PC-9 (cell line): ENCODE measurements around the gene LRP8. TPM values are rescaled to one million over a fixed set of nuclear protein-coding genes. Genes with fewer than 3 reads are reported as not detected.
A peak's percentile ranks its signal among the peaks of the same experiment; 100 is the strongest.

ENCODE experiments used
- BruUV-seq: library from RNA; stranded (reverse); fragments of 400-500 nt; replicated peaks from 2 replicates; lab custom pipeline; 2021; lab: Mats Ljungman, UMichigan
- CTCF ChIA-PET: fragments of 300-600 bp; sonication (Branson Sonifier 250); formaldehyde crosslinking; loops from one replicate; lab custom pipeline; 2022; ENCODE audit warnings: antibody characterized with exemption; lab: Charles Lee
- POLR2A ChIA-PET: fragments of 300-600 bp; sonication (Branson Sonifier 250); formaldehyde crosslinking; loops from one replicate; lab custom pipeline; 2022; ENCODE audit warnings: antibody characterized with exemption; ENCODE audit not compliant: unreplicated experiment; lab: Charles Lee
- DNase-seq, 2 experiments: peaks; one replicate each; pipeline versions ENCODE4 v3.0.0 to v3.0.0-alpha.2; 2015 to 2022; ENCODE audit warnings: mixed read lengths in 1 of 2
- H2AFZ ChIP-seq: fragments of 200-600 bp; sonication (generic); 2 replicates; pipeline ENCODE4 v1.8.1; 2017; ENCODE audit warnings: antibody characterized with exemption
- H3F3A ChIP-seq: fragments of 200-600 bp; sonication (generic); 2 replicates; pipeline ENCODE4 v1.8.1; 2017; ENCODE audit warnings: antibody characterized with exemption, mild to moderate bottlenecking, low read depth; ENCODE audit not compliant: insufficient read depth
- H3K27ac ChIP-seq: fragments of 200-600 bp; sonication (generic); 2 replicates; pipeline ENCODE4 v1.6.1; 2016; ENCODE audit warnings: mixed run types
- H3K27me3 ChIP-seq: fragments of 200-600 bp; sonication (generic); 2 replicates; pipeline ENCODE4 v1.6.1; 2016; ENCODE audit warnings: low read depth, mixed run types; ENCODE audit not compliant: insufficient read depth
- H3K36me3 ChIP-seq: fragments of 200-600 bp; sonication (generic); 2 replicates; pipeline ENCODE4 v1.6.1; 2016; ENCODE audit warnings: low read depth, mixed run types
- H3K4me1 ChIP-seq: fragments of 200-600 bp; sonication (generic); replicated peaks from 2 replicates; pipeline ENCODE4 v1.6.1; 2016; ENCODE audit warnings: mixed run types; ENCODE audit not compliant: insufficient read depth
- H3K4me2 ChIP-seq: fragments of 200-600 bp; sonication (generic); 2 replicates; pipeline ENCODE4 v1.6.1; 2017; ENCODE audit warnings: mixed run types
- H3K4me3 ChIP-seq: fragments of 200-600 bp; sonication (generic); 2 replicates; pipeline ENCODE4 v1.6.1; 2016; ENCODE audit warnings: mixed run types
- H3K79me2 ChIP-seq: fragments of 200-600 bp; sonication (generic); 2 replicates; pipeline ENCODE4 v1.6.1; 2017; ENCODE audit warnings: low read depth, mixed run types
- H3K9me2 ChIP-seq: fragments of 200-600 bp; sonication (generic); 2 replicates; pipeline ENCODE4 v1.8.1; 2017; ENCODE audit warnings: mild to moderate bottlenecking; ENCODE audit not compliant: insufficient read depth
- H3K9me3 ChIP-seq: fragments of 200-600 bp; sonication (generic); 2 replicates; pipeline ENCODE4 v1.8.1; 2016; ENCODE audit warnings: low read depth; ENCODE audit not compliant: insufficient read depth
- H4K20me1 ChIP-seq: fragments of 200-600 bp; sonication (generic); 2 replicates; pipeline ENCODE4 v1.8.1; 2017; ENCODE audit not compliant: insufficient read depth
- EZH2 ChIP-seq: fragments of 200-600 bp; sonication (generic); IDR thresholded peaks from 2 replicates; pipeline ENCODE4 v1.8.0; 2017; ENCODE audit warnings: antibody characterized with exemption, low read depth
- intact Hi-C: fragments of 100-400 bp; cut with micrococcal nuclease; formaldehyde crosslinking; loops from one replicate; pipeline ENCODE4 v1.10.0; 2022; ENCODE audit not compliant: unreplicated experiment
- total RNA-seq: library from RNA; stranded (reverse); gene quantifications from 2 replicates; pipeline ENCODE4 v1.2.3, GENCODE V29; 2021
- TF ChIP-seq, protein P1 (sequence below): fragments of 200-600 bp; sonication (generic); conservative IDR thresholded peaks from 2 replicates; pipeline ENCODE4 v1.6.1; 2017; ENCODE audit warnings: mixed run types, antibody characterized with exemption, mild to moderate bottlenecking, moderate library complexity

Gene LRP8
- total RNA-seq, 1 experiment from 2014 or later = 85.3 TPM

DNA sequence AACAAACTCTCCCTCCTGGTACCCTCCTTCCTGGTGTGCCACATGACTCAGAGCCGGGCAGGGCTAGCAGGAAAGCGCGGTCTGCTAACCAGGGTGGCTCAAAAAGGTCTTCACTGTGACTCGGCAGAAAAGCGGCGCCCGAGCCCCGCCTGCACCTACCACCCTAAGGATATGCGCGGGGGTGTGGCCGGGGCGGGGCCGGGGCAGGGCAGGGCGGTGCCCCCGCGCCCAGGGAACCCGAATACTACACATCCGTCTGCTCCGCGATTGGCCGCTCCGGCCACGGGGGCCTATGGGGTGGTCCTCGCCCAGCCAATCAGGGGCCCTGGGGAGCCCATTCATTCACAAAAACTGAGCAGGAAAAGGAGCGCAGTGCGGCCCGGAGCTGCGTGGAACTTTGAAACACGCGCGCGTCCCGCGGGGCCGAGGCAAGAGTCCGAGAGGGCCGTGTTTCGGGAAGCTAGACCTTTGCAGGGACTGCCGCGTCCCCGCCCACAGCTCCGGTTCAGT lies 1.7 kb downstream of the LRP8 start:
- ChIA-PET POLR2A (interaction anchor here (0.6 to 0.7 kb wide), 3 partner anchors 27 to 619 kb away, joined by 5 to 6 read pairs (median 6); partner anchors contain the start of gene IFT25), CTCF (no interaction called here)
- Histone ChIP-seq H3K79me2 (peaks cover 40% of the 10 kb centered on the region), H3K27me3 (no peaks in the 10 kb centered on the region), H2AFZ (peak overlapping the region; percentile 81), H3K4me3 (peak overlapping the region; percentile 75), H3K27ac (peak overlapping the region; percentile 94), H3K9me2 (no peaks in the 10 kb centered on the region), H3F3A (peaks cover 31% of the 10 kb centered on the region), H3K36me3 (peaks cover 21% of the 10 kb centered on the region), H3K4me2 (peak overlapping the region; percentile 93), H3K9me3 (no peaks in the 10 kb centered on the region), H3K4me1 (peaks cover 25% of the 10 kb centered on the region), H4K20me1 (no peaks in the 10 kb centered on the region)
- peak; percentile 94 to 99 for DNase-seq
- TF ChIP-seq EZH2 = no peak
- TF ChIP-seq, protein P1, sequence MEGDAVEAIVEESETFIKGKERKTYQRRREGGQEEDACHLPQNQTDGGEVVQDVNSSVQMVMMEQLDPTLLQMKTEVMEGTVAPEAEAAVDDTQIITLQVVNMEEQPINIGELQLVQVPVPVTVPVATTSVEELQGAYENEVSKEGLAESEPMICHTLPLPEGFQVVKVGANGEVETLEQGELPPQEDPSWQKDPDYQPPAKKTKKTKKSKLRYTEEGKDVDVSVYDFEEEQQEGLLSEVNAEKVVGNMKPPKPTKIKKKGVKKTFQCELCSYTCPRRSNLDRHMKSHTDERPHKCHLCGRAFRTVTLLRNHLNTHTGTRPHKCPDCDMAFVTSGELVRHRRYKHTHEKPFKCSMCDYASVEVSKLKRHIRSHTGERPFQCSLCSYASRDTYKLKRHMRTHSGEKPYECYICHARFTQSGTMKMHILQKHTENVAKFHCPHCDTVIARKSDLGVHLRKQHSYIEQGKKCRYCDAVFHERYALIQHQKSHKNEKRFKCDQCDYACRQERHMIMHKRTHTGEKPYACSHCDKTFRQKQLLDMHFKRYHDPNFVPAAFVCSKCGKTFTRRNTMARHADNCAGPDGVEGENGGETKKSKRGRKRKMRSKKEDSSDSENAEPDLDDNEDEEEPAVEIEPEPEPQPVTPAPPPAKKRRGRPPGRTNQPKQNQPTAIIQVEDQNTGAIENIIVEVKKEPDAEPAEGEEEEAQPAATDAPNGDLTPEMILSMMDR = no peak
- intact Hi-C loops = loop anchor here (2.0 to 5.0 kb wide), 2 partner anchors 67 to 726 kb away; partner anchors contain the start of genes TCEANC2 and TMEM59
- no TSS peak for BruUV-seq

DNA sequence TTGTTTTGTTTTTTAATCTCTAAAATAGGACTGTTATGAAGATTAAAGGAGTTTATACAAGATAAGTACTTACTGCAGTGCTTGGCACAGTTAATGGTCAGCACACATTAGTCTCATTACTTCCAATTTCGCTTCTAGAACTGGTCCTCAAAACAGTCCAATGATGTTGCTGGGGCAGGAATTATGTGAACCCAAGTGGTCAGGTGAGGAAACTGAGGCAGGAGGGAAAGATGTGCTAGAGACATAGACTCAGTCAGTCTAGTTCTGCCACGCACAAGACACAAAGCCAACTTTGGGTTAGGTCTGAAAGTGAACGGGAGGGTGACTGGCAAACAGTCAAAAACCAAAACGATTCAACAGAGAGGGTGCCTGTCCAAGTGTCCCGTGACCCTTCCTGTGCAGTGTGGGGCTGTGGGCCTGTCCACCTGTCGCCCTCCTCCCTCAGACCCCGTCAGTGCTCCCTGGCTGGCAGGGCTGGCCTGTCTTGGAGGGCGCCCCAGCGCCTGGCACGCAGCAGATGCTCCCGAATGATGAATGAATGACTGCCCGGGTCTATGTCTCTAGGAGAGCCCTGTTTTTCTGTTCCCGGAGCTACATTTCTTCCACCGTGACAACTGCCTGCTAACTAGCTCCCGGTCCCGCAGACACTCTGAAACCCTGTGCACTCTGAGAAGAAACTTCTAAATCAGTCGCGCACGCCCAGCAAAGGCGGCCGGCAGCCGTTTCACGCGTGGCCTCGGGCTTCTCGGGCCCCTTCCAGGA lies 2.4 kb downstream of the LRP8 start:
- TF ChIP-seq EZH2 = no peak
- TF ChIP-seq, protein P1 = no peak
- peak overlapping the region; percentile 93 for H3K4me2 ChIP-seq
- no peaks in the 10 kb centered on the region for H4K20me1 ChIP-seq
- H3K27me3 ChIP-seq = no peaks in the 10 kb centered on the region
- peak overlapping the region; percentile 94 for H3K27ac ChIP-seq
- ChIA-PET CTCF (no interaction called here), POLR2A (interaction anchor here (0.6 to 0.7 kb wide), 2 partner anchors 28 to 620 kb away, joined by 6 read pairs; partner anchors contain the start of gene IFT25)
- DNase-seq = no peak
- no peaks in the 10 kb centered on the region for H3K9me3 ChIP-seq
- no peaks in the 10 kb centered on the region for H3K9me2 ChIP-seq
- H3K36me3 ChIP-seq = peaks cover 21% of the 10 kb centered on the region
- H3K4me1 ChIP-seq = peaks cover 19% of the 10 kb centered on the region
- intact Hi-C loops = loop anchor here (2.0 to 5.0 kb wide), 2 partner anchors 67 to 727 kb away; partner anchors contain the start of genes TCEANC2 and TMEM59
- peaks cover 43% of the 10 kb centered on the region for H3K79me2 ChIP-seq
- H3F3A ChIP-seq = peaks cover 27% of the 10 kb centered on the region
- H2AFZ ChIP-seq = peak overlapping the region; percentile 81
- peak overlapping the region; percentile 61 for H3K4me3 ChIP-seq
- TSS peak; percentile 67 for BruUV-seq

DNA sequence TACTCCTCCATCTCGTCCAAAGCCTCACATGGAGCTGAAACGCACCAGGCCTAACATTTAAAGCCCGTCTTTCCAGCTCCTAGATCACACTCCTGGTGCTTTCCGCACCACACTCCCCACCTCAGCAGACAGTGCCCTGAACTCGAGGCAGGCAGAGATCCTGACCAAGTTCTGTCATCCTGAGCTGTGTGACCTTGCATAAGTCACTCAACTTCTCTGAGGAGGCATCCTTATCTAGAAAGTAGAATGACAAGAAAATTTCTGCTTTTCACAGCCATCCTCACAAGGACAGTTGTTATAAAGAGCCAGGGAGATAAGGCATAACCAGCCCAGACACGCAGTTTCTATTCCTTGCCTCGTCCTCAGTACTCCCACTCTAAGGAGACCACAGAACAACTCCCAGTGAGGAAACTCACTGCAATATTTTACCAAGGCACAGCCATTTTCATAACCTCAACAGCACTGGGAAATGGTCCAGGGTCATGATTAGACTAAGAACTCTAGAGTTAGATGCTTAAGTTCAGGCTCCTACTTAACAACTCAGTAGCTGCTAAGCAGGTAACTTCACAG lies 3.1 kb downstream of the LRP8 start:
- no peaks in the 10 kb centered on the region for H4K20me1 ChIP-seq
- no peak overlapping the region for H2AFZ ChIP-seq
- H3K27ac ChIP-seq = peak overlapping the region; percentile 94
- H3K9me2 ChIP-seq = no peaks in the 10 kb centered on the region
- no peaks in the 10 kb centered on the region for H3K27me3 ChIP-seq
- H3K79me2 ChIP-seq = peaks cover 50% of the 10 kb centered on the region
- intact Hi-C loops = loop anchor here (5.0 kb wide), 1 partner anchor 727 kb away; the partner anchor contains the start of genes TCEANC2 and TMEM59
- ChIA-PET POLR2A (no interaction called here), CTCF (no interaction called here)
- BruUV-seq = no TSS peak
- H3K4me2 ChIP-seq = peak overlapping the region; percentile 93
- peaks cover 17% of the 10 kb centered on the region for H3K4me1 ChIP-seq
- peak overlapping the region; percentile 61 for H3K4me3 ChIP-seq
- peaks cover 20% of the 10 kb centered on the region for H3F3A ChIP-seq
- no peak for DNase-seq
- no peak for TF ChIP-seq EZH2
- TF ChIP-seq, protein P1 = no peak
- H3K36me3 ChIP-seq = peaks cover 21% of the 10 kb centered on the region
- no peaks in the 10 kb centered on the region for H3K9me3 ChIP-seq
